ENCODE results near the gene SURF2. TPM values are rescaled to one million over a fixed set of nuclear protein-coding genes. Genes with fewer than 3 reads are reported as not detected.
"Not testable (repeated sequence)": the region's sequence is repeated elsewhere in the genome, so short reads cannot be mapped to it uniquely, and the experiment has no call there.

Gene SURF2
- polyA plus RNA-seq, 1 of the 3 experiments (the other 2 are of a cell fraction), result 46.8 TPM

DNA sequence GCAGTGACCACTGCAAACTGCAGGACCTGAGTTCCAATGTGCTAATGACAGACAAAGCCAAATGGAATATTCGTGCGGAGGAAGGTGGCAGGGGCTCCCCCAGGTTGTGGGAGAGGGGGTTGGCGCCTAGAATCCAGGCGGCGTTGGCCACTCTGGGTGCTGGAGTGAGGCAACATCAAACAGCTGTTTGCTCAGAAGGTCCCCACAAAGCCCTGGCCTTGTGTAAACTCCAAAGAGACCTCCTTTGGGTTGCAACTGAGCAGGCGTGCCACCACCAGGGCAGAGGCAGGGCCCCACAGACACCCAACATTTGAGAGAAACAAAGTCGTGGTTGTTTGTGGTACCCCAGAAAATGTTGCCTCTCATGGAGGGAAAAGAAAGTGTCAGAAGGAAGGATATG is 34.4 kb downstream of the SURF2 start:
- CTCF ChIA-PET, result no interaction called here

DNA sequence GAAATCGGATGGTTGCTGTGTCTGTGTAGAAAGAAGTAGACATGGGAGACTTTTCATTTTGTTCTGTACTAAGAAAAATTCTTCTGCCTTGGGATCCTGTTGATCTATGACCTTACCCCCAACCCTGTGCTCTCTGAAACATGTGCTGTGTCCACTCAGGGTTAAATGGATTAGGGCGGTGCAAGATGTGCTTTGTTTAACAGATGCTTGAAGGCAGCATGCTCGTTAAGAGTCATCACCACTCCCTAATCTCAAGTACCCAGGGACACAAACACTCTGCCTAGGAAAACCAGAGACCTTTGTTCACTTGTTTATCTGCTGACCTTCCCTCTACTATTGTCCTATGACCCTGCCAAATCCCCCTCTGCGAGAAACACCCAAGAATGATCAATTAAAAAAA is 35.1 kb downstream of the SURF2 start:
- H3K27ac ChIP-seq (ENCODE audit: low read depth in 2 of 2, low read length in 1 of 2); H3K9me2 ChIP-seq; POLR2A ChIA-PET; H3K4me1 ChIP-seq (ENCODE audit: control insufficient read depth in 1 of 2, insufficient read depth in 2 of 2, low read depth in 1 of 2, low read length in 1 of 2); H3K9me3 ChIP-seq; H3F3A ChIP-seq (replicated peaks; ENCODE audit: insufficient read depth); H3K27me3 ChIP-seq (ENCODE audit: insufficient read depth); H4K20me1 ChIP-seq (ENCODE audit: insufficient read depth); H3K79me2 ChIP-seq (ENCODE audit: insufficient read depth); H3K4me3 ChIP-seq (ENCODE audit: low read depth in 2 of 2, low read length in 1 of 2); H3K4me2 ChIP-seq; H3K9ac ChIP-seq; DNase-seq; H3K36me3 ChIP-seq (replicated peaks in 1 of 2; ENCODE audit: control insufficient read depth in 1 of 2, insufficient read depth in 2 of 2, low read length in 1 of 2); H2AFZ ChIP-seq (ENCODE audit: low read depth); CTCF ChIA-PET: not testable (repeated sequence)
- WGBS (ENCODE audit: low lambda C conversion rate), result 8% methylated on average over 1 of the region's 4 CpGs

More for the DNA sequence above, 34.4 kb downstream of the SURF2 start:
- DNase-seq, result no peak
- WGBS (ENCODE audit: low lambda C conversion rate), result 45% methylated on average over 7 of the region's 7 CpGs
- Histone ChIP-seq H3K36me3 (replicated peaks in 1 of 2; ENCODE audit: control insufficient read depth in 1 of 2, insufficient read depth in 2 of 2, low read length in 1 of 2) (no peaks in the 10 kb centered on the region), H3K4me3 (ENCODE audit: low read depth in 2 of 2, low read length in 1 of 2) (no peak overlapping the region), H3K79me2 (ENCODE audit: insufficient read depth) (no peaks in the 10 kb centered on the region), H3K27me3 (ENCODE audit: insufficient read depth) (no peaks in the 10 kb centered on the region), H3F3A (replicated peaks; ENCODE audit: insufficient read depth) (no peaks in the 10 kb centered on the region), H3K9me2 (no peaks in the 10 kb centered on the region), H3K4me2 (no peak overlapping the region), H3K27ac (ENCODE audit: low read depth in 2 of 2, low read length in 1 of 2) (no peak overlapping the region), H3K9me3 (no peaks in the 10 kb centered on the region), H3K9ac (no peak overlapping the region), H4K20me1 (ENCODE audit: insufficient read depth) (no peaks in the 10 kb centered on the region), H2AFZ (ENCODE audit: low read depth) (no peak overlapping the region), H3K4me1 (ENCODE audit: control insufficient read depth in 1 of 2, insufficient read depth in 2 of 2, low read depth in 1 of 2, low read length in 1 of 2) (no peaks in the 10 kb centered on the region)
- POLR2A ChIA-PET, result interaction anchor here (0.6 kb wide), 1 partner anchor 12 kb away, joined by 3 read pairs; no protein-coding TSS in a partner anchor
- TF ChIP-seq, protein P1, sequence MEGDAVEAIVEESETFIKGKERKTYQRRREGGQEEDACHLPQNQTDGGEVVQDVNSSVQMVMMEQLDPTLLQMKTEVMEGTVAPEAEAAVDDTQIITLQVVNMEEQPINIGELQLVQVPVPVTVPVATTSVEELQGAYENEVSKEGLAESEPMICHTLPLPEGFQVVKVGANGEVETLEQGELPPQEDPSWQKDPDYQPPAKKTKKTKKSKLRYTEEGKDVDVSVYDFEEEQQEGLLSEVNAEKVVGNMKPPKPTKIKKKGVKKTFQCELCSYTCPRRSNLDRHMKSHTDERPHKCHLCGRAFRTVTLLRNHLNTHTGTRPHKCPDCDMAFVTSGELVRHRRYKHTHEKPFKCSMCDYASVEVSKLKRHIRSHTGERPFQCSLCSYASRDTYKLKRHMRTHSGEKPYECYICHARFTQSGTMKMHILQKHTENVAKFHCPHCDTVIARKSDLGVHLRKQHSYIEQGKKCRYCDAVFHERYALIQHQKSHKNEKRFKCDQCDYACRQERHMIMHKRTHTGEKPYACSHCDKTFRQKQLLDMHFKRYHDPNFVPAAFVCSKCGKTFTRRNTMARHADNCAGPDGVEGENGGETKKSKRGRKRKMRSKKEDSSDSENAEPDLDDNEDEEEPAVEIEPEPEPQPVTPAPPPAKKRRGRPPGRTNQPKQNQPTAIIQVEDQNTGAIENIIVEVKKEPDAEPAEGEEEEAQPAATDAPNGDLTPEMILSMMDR (IDR thresholded peaks at IDR 0.05), result no peak
- TF ChIP-seq RFX5 (IDR thresholded peaks at IDR 0.05; ENCODE audit: low read length) (no peak), FOSL2 (IDR thresholded peaks at IDR 0.05; ENCODE audit: borderline replicate concordance, low read depth) (no peak), FOXJ3 (CRISPR knock-in tag; IDR thresholded peaks at IDR 0.05) (no peak), SMC3 (IDR thresholded peaks at IDR 0.05; ENCODE audit: low read depth, low read length) (no peak), EP300 (IDR thresholded peaks at IDR 0.05; ENCODE audit: borderline replicate concordance in 1 of 2, low read depth in 1 of 2, low read length in 1 of 2) (no peak)

DNA sequence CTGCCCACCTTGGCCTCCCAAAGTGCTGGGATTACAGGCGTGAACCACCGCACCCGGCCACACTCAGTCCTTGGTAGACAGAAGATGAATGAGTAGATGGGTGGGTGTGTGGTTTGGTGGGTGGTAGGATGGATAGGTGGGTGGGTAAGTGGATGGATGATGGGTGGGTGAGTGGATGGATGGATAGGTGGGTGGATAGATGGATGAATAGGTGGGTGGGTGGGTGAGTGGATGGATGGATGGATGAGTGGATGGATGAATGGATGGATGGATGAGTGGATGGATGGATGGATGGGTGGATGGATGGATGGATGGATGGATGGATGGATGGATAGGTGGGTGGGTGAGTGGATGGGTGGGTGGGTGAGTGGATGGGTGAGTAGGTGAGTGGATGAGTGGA is 36.0 kb downstream of the SURF2 start:
- H3K27ac ChIP-seq (ENCODE audit: low read depth in 2 of 2, low read length in 1 of 2); H2AFZ ChIP-seq (ENCODE audit: low read depth); H3K79me2 ChIP-seq (ENCODE audit: insufficient read depth); H3K9me2 ChIP-seq; H3K27me3 ChIP-seq (ENCODE audit: insufficient read depth); DNase-seq; H3K4me1 ChIP-seq (ENCODE audit: control insufficient read depth in 1 of 2, insufficient read depth in 2 of 2, low read depth in 1 of 2, low read length in 1 of 2); H3K4me3 ChIP-seq (ENCODE audit: low read depth in 2 of 2, low read length in 1 of 2); H3F3A ChIP-seq (replicated peaks; ENCODE audit: insufficient read depth); H3K9ac ChIP-seq; H4K20me1 ChIP-seq (ENCODE audit: insufficient read depth); POLR2A ChIA-PET; H3K4me2 ChIP-seq; H3K36me3 ChIP-seq (replicated peaks in 1 of 2; ENCODE audit: control insufficient read depth in 1 of 2, insufficient read depth in 2 of 2, low read length in 1 of 2); H3K9me3 ChIP-seq; CTCF ChIA-PET: not testable (repeated sequence)
- 80% methylated on average over 3 of the region's 3 CpGs for WGBS (ENCODE audit: low lambda C conversion rate)
